ENCODE results near the gene ANKRD23.
"Not testable (repeated sequence)": the region's sequence is repeated elsewhere in the genome, so short reads cannot be mapped to it uniquely, and the experiment has no call there.

ANKRD23 gene

GRCh38 chr2:96815326-96816126 lies 28.3 kb downstream of the ANKRD23 start:
- DNase-seq (ENCODE audit: low spot score): peak; percentile 31

DNA sequence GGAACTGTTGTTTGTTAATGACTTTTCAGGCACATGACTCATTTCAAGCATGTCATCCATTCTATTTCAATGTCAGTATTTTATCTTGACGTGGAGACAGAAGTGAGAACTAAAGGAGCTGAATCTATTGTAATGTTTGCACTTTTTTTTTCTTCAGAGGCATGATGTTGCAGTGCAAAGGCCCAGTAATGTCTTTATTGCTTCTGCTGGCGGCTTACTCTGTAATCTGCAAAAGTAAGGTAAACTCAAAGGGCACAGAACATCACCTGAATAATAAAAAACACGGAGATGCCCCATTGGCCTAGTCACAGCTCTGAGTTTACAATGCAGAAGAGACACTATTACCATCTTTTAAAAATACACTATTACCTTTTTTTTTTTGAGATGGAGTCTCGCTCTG lies 30.2 kb downstream of the ANKRD23 start:
- DNase-seq (ENCODE audit: low spot score): no peak

DNA sequence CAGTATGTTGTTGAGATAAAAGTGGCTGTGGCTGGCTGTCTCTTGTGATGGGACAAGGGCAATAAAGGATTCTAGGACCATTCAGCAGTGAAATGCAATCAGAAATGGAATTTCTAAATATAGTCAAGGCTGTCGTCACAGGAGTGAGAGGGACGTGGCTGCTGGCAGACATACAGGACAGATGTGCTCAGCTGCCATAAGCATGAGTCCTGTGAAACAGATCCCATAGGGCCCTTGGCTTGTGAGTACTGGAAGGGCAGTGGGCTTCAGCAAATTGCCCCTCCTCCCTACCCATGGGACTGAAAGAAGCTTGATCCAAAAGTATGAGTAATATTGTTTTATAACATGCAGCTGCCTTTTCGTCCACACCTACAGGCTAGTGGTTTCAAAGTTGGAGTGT lies 31.9 kb downstream of the ANKRD23 start:
- no peak for DNase-seq (ENCODE audit: low spot score)

DNA sequence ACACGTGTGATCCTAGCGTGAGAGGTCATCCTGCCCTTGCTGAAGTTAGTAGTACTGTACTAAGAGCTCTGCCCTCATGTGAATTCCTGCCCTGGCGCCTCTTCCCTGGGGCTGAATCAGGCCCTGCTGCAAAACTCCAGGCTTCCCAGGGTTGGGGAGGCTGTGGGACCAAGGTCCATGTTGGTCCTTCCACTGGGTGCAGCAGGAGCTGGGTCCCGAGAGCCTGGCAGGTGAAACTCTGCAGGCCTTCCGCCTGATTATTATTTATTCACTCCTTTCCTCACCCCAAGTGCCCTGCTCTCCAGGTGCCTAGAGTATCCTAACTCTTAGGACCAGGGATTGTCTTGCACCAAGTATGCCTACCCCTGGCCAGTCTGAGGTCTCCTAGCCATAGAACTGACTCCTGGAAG lies 33.0 kb downstream of the ANKRD23 start:
- no peak for DNase-seq (ENCODE audit: low spot score)

GRCh38 chr2:96809951-96810782 lies 33.7 kb downstream of the ANKRD23 start:
- no peak for DNase-seq (ENCODE audit: low spot score)

DNA sequence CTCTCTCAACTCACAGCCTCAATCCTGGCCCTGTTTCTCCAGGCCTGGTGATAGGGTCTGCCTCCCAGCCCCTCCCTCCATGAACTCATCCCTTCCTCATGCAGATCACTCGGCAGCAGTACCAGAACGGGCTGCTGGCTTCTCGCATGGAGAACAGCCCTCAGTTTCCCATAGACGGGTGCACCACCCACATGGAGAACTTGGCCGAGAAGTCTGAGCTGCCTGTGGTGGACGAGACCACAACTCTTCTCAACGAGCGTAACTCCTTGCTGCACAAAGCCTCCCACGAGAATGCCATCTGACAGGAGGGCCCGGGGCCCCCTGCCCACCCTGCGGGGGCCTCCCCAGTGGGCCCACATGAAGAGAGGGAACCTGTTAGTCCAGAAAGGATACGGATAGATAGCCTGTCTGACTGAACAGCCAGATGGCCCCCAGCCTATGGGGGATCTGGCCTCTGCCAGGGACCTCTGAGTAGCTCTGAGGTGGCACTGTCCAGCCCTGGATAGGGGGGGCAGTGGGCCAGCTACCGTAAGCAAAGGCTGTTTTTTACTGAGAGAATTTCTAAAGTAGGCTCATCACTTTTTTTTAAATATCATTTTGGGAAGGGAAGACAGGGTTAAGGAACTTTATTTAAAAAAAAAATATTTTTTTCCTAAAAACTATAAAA lies 34.5 kb downstream of the ANKRD23 start:
- DNase-seq (ENCODE audit: low spot score): no peak

DNA sequence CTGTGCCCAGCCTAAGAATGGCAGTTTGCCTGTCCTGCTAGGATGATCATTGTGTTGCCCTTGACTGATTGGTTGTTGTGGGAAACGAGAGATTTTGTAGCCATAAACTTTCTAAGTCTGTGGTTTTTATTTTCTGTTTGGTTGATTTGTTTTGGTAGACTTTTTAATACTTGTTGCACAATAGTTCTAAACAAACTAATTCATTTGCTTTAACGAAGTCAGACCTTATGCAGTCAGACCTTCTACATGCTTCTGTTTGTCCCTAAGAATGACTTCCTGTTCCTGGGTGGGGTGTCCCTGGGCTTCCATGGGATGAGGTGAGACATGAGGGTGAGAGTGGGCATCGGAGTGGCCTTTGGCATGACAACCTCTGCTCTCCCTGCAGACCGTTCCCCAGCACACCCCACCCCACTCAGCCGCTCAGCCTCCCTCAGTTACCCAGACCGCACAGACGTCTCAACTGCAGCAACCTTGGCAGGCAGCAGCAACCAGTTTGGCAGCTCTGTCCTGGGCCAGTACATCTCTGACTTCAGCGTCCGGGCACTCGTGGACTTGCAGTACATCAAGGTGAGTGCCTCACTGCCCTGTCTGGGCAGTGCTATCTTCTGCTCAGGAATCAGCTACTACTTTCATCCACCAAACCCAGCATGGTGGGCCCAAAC lies 35.5 kb downstream of the ANKRD23 start:
- no peak for DNase-seq (ENCODE audit: low spot score)

DNA sequence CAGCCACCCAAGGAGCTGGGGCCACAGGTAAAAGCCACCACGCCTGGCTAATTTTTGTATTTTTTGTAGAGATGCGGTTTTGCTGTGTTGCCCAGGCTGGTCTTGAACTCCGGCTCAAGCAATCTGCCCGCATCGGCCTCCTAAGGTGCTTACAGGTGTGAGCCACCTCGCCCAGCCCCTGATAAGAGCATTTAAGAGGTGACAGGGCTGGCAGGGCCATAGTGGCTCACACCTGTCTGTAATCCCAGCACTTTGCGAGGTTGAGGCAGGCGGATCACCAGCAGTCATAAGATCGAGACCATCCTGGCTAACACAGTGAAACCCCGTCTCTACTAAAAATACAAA lies 36.7 kb downstream of the ANKRD23 start:
- DNase-seq (ENCODE audit: low spot score): no peak

GRCh38 chr2:96806468-96807126 lies 37.2 kb downstream of the ANKRD23 start:
- DNase-seq (ENCODE audit: low spot score): no peak

GRCh38 chr2:96805946-96806345 lies 37.9 kb downstream of the ANKRD23 start:
- DNase-seq (ENCODE audit: low spot score): not testable (repeated sequence)

DNA sequence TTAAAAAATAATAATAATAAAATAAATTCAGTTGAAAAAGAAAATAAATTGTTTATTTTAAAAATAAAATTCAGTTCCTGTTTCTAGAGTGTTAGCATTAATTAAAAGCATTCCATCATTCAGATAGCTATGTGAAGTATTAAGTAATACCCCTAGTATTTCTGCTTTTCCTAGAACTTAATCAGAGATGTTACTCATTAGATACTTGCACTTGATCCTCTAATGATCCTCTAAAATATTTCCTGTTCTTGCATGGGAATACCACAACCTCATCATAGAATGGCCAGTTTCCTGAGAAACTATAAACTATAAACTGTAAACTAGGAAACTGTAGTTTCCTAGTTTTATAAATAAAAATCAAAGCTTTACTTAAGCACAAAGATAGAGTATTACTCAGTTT lies 38.8 kb downstream of the ANKRD23 start:
- no peak for DNase-seq (ENCODE audit: low spot score)

- DNase-seq (ENCODE audit: low spot score): no peak
Measured at GRCh38 chr2:96802721-96803120, 41.1 kb downstream of the ANKRD23 start.

GRCh38 chr2:96801786-96802595 lies 41.8 kb downstream of the ANKRD23 start:
- DNase-seq (ENCODE audit: low spot score): no peak

DNA sequence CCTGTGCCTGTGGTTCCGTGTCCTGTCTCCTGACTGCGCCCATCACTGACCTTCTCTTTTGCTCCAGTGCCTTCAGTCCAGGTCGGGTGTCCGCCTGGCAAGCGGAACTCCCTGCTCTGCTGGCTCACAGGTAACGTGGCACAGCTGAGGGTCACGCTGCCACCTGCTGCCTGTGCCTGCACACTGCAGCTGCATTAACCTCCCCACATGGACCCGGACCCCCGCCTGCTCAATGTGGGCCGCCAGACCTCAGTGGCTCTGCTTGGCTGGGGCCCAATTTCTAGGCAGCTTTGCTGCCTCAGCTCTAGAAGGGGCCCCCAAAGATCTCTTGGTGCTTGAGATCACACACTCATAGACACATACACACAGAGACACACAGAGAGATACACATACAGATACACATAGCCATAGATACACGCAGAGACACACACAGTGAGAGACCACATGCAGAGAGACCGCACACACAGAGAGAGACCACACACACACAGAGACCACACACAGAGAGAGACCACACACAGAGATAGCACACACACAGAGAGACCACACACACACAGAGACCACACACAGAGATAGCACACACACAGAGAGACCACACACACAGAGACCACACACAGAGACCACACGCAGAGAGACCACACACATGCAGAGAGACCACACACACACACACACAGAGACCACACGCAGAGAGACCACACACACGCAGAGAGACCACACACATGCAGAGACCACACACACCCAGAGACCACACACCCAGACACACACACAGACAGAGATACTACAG lies 42.6 kb downstream of the ANKRD23 start:
- DNase-seq (ENCODE audit: low spot score): no peak

DNA sequence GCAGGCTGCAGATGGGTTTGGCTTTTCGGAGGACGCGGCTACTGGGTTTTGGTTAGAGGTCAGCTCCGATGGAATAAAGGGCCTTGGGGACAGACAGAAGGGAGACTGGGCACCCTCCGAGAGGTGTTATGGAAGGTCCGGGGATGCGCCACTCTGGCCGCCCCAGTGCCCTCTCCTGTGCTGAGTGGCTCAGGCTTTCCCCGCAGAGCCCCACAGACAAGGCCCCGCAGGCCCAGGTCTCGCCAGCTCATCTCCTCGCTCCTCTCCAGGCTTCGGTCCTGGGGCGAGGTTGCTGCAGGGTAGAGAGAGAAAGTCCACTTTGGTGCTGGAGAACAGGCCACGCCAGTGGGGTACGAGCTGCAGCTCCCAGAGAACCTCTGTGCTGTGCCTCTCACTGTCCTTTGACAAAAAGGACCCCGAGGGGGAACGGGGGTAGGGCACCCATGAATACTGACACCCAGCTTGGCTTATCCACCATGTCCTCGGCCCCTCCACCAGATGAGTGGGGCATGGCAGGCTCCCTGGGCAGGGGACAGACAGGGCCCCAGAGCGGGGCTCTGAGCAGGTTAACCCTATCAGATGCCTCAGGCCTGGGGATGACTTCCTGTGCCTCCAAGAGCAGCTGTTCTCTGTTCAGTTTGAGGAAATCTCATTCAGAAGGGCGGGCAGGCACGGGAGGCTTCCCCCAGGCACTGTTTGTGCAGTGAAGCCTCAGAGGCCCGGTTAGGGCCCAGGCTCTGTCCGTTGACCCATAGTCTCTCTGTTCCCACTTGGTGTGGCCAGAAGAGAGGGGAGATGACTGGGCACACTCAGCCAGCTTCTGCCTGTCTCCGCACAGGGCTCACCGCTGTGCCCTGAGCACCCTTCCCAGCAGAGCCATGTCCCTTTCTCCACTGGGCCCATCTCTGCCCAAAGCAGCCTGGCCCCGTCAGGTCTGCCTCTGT lies 43.5 kb downstream of the ANKRD23 start:
- no peak for DNase-seq (ENCODE audit: low spot score)

- DNase-seq (ENCODE audit: low spot score): no peak
Measured at GRCh38 chr2:96799623-96799935, 44.2 kb downstream of the ANKRD23 start.

DNA sequence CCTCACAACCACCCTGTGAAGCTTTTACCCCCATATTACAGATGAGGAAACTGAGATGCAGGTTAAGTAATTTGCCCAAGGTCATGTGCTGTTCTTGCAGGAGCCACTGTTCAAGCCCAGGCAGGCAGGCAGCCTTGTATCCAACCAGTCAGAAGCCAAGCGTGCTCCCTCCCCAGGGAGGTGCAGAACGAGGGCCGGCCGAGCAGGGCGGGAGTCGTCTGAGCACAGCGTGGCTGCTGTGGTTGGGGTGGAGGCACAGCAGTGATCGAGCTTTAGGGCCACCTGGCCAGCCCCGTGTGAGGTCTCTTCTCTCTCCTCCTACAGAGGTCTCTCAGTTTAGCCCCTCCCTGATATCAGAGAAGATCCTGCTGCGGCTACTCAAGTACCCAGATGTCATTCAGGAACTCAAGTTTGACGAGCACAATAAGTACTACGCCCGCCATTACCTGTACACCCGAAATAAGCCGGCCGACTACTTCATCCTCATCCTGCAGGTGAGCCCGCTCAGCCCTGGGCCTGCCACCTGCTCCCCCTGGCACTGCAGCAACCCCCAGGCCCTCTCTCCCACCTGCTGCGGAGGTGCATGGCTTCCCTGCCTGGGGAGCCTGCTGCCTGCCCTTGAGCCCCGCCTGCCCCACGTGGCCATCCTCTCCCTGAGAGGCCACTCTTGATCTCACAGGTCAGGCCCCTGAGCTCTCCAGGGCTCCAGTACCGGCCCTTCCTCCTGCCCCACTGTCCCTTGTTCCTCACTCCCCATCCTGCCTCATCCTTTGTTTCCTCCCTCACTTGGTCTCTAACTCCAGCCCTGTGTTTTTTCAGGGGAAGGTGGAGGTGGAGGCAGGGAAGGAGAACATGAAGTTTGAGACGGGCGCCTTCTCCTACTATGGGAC lies 44.8 kb downstream of the ANKRD23 start:
- DNase-seq (ENCODE audit: low spot score): no peak

DNA sequence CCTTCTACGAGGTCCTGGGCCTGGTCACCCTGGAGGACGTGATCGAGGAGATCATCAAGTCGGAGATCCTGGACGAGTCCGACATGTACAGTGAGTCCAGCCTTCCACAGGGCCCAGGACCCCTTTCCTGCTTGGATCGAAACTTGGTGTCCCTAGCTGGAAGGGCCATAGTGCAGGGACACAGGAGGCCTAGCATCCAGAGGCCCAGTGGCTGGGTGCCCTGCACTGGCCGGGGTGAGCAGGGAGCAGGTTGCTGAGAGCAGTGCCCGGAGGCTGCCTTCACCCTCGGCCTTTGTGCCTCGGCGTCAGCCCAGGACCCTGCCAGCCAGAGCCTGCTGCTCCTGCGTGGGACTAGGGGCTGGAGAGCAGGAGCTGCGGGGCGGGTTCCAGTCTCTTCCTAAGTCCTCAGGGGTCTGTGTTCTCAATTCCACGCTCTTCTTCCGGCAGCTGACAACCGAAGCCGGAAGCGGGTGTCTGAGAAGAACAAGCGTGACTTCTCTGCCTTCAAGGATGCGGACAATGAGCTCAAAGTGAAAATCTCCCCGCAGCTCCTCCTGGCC lies 46.7 kb downstream of the ANKRD23 start:
- no peak for DNase-seq (ENCODE audit: low spot score)

Measured in LoVo (cell line).